GM12864 (cell line): Measurements from ENCODE around the gene DMXL2.

Experiments used
- DNase-seq: peaks from one replicate; pipeline ENCODE4 v3.0.0-alpha.2; 2011; ENCODE audit warnings: low read depth
- H3K4me3 ChIP-seq: 2 replicates; pipeline ENCODE4 v1.5.1; 2011; ENCODE audit warnings: mild to moderate bottlenecking, low read depth, low read length, control low read depth
- TF ChIP-seq, protein P1 (sequence below): IDR thresholded peaks from 2 replicates; pipeline ENCODE4 v1.5.1; 2011; ENCODE audit warnings: low read depth, mild to moderate bottlenecking, moderate library complexity, low read length, control low read depth, inconsistent platforms; ENCODE audit errors: missing control alignments

The DMXL2 gene

DNA sequence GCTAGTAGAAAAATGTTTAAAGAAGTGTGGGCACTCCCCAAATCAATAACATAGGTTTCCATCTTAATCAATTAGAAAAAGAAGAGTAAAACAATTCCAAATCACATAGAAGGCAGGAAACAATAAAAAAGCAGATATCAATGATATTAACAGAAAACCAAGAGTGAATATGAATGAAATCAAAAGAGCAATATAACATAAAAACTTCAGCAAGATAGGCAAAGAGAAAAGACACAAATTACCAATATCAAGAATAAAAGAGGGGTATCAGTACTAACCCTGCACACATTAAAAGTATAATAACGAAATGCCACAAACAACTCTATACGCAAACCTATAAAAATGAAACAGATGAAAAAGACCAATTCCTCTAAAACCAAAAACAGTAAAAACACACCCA, 19.6 kb downstream of the DMXL2 start:
- H3K4me3 ChIP-seq, result no peak overlapping the region
- no peak for DNase-seq
- TF ChIP-seq, protein P1, sequence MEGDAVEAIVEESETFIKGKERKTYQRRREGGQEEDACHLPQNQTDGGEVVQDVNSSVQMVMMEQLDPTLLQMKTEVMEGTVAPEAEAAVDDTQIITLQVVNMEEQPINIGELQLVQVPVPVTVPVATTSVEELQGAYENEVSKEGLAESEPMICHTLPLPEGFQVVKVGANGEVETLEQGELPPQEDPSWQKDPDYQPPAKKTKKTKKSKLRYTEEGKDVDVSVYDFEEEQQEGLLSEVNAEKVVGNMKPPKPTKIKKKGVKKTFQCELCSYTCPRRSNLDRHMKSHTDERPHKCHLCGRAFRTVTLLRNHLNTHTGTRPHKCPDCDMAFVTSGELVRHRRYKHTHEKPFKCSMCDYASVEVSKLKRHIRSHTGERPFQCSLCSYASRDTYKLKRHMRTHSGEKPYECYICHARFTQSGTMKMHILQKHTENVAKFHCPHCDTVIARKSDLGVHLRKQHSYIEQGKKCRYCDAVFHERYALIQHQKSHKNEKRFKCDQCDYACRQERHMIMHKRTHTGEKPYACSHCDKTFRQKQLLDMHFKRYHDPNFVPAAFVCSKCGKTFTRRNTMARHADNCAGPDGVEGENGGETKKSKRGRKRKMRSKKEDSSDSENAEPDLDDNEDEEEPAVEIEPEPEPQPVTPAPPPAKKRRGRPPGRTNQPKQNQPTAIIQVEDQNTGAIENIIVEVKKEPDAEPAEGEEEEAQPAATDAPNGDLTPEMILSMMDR, result no peak

DNA sequence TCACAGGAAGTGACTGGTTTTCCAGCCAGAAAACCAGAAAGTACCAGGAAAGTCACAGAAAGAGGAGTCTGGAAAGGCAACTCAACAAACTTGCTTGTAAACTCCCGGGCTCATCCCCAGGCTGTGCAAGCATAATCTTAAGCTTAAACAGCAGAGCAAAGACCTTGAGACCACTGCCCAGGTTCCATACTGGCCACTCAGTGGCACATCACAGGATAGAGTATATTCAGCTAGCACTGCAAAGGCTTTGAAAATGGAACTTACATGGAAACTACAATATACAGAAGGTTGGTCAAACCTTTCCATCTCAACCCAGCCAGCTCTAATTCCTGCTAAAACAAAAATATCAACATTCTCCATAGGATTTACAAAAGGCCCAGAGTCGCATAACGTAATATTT, 20.1 kb downstream of the DMXL2 start:
- DNase-seq, result no peak
- H3K4me3 ChIP-seq, result no peak overlapping the region
- TF ChIP-seq, protein P1, result no peak

DNA sequence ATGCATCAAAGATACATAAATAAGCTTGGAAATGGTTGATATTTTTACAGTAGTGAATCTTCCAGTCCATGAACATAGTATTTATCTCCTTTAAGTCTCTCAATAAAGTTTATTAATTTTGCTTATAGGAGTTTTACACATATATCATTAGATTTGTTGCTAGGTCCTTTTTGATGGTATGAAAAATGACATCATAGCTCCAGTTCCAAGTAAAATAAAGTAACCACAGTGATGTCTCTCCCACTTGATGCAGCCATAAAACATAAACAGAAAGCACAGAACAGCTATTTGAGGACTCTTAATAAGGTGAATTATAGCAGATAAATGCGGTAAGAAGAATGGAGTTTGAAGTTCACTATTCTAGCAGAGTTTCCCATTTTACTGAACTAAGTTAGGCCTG, 20.8 kb downstream of the DMXL2 start:
- DNase-seq, result no peak
- no peak overlapping the region for H3K4me3 ChIP-seq
- TF ChIP-seq, protein P1, result no peak

DNA sequence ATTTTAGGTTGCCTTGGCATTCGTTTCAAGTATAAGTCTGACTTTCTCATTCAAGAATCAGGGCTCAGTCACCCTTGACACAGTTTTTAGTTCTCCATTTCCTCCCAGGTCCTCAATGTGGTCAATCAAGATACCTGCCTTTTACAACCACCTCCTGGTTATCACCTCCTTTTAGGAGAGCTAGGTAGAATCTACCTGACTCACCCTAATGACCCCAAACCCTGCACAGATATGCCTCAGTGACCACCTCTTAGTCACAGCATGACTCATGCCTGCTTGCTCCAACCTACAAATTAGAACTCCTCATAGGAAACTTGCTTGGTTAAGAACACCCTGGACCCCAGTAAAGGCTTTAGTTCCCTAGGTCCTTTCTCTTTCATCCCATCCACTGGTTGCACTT, 22.5 kb downstream of the DMXL2 start:
- H3K4me3 ChIP-seq, result no peak overlapping the region
- DNase-seq, result no peak
- TF ChIP-seq, protein P1, result no peak

DNA sequence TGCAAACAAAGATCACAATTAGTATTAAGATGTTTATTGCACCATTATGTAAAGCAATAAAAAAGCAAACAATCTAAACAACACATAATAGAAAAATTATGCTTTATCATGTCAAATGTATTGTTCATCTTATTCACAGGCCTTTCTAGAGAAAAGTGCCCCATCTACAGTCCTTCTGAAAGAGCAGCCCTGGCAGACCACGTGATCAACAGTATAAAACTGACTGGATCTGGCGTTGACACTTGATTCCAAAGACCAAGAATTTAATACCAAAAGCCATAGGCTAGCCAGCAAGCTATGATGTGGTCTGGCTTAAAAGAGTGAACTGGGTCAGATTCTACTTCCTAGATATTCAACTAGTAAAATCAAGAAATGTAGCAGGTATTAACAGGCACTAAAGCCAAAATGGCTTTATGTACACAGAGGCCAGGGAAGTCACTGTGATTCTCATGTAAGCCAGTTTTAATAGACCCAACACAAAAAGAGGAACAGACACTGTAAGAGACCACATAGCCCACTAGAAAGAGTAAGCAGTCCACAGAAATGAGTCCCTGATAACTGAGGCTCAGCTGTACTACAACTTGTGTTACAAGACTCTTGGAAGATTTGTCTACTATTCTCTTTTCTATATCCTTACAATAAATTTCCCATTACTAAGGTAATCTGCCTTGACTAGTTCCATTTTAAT, 32.5 kb downstream of the DMXL2 start:
- H3K4me3 ChIP-seq, result no peak overlapping the region
- TF ChIP-seq, protein P1, result no peak
- no peak for DNase-seq

DNA sequence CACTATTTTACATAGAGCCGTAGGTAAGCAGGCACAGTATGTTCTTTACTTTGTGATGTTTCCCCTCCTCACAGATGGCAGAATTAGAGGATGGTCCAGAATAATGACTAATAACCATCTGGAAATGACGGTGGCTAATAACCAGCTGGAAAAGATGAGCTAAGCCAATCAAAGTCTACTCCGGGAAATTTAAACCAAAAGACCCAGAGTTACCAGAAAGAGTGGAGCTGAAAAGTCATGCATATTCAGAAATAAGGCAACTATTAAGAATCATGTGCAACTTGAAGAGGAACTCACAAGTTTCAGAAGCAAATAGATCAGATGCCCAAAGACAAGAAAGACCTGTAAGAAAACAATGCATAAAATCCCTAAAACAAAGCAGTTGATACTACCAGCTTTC, 33.6 kb downstream of the DMXL2 start:
- TF ChIP-seq, protein P1, result no peak
- DNase-seq, result no peak
- H3K4me3 ChIP-seq, result no peak overlapping the region

DNA sequence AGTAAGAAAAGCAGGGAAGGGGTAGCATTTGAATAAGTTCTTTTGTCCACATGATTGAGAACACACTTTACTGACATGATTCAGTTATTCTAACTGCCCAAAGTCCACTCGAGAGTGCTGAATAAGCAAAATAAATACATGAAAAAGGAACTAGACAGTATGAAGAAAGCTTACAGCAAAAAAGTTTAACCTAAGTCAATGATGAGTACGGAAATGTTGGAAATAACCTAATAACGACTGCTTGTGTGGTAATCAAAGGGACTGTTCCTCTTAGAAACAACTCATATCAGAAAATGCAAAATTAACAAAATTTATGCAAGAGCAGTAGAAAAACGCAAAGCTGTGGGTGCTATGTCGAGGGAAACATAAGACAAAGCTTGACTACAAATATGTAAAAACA, 36.6 kb downstream of the DMXL2 start:
- no peak for DNase-seq
- TF ChIP-seq, protein P1, result no peak
- no peak overlapping the region for H3K4me3 ChIP-seq
